Fibroblast of skin of abdomen (primary cell): ENCODE data around the gene NRXN3.

Experiments
- DNase-seq: peaks from one replicate; pipeline ENCODE4 v3.0.0-alpha.2; 2013

NRXN3 gene

DNA sequence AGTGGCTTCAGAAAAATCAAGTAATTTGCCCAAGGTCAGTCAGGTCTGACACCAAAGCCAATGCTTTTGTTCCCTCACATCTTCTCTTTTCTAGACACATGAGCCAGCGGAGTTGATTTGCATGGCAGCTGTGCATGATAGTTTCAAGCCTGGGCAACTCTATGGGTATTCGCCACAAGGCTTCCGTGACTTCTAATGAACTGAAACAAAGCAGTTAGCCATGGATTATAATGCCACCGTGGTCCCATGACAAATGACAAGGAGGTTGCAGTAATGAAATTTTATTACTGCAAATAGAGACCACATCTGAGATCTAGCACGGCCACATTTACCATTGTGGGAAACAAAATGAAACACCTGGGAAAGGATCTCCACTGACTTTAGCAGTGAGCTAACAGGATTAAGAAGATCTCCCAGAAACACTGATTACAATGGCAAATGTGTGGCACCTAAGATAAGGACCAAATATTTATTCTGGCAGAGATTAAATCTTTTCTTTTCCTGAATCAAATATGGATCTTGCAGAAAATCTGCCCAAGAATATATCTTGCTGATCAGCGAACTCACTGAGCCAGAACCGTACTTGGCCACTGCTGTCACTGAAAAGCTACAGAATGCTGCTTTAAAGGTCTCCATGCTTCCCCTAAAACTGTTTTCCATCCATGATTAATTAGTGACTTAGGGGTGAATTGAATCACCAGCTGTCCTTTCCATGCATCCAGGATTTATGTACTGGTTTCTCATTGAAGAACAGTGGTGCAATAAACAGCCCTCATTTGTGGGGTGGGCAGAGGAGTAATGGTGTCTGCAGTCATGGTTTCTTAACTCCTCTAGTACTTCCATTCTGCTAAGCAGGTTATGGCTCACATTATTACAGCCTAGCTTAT, 1490.1 kb downstream of the NRXN3 start:
- DNase-seq: no peak

DNA sequence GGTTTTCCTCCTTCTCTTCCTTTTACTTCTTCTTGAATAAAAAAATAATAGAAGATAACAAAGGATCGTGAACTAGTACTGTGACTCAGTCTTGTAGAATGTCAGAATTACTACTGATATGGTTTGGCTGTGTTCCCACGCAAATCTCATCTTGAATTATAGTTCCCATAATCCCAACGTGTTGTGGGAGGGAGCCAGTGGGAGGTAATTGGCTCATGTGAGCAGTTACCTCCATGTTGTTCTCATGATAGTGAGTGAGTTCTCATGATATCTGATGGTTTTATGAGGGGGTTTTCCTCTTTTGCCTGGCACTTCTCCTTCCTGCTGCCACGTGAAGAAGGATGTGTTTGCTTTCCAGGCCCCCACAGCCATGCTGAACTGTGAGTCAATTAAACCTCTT, 1491.6 kb downstream of the NRXN3 start:
- peak; percentile 14 for DNase-seq

DNA sequence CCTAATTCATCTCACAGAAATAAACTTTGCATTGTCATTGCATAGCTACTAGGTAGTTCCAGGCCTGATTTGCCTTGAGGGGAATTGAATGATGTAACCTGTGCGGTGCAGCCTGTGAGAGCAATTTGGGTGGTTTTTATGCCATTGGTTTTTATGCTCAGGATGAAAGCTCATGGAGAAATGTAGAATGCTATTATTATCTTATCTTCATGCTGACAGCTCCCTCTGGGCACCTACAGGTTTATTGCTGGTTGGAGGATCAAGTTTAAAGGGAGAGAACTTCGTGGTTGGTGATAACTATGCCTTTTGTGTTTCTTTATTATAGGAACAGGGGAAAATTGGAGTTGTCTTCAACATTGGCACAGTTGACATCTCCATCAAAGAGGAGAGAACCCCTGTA, 1493.3 kb downstream of the NRXN3 start:
- DNase-seq: no peak

DNA sequence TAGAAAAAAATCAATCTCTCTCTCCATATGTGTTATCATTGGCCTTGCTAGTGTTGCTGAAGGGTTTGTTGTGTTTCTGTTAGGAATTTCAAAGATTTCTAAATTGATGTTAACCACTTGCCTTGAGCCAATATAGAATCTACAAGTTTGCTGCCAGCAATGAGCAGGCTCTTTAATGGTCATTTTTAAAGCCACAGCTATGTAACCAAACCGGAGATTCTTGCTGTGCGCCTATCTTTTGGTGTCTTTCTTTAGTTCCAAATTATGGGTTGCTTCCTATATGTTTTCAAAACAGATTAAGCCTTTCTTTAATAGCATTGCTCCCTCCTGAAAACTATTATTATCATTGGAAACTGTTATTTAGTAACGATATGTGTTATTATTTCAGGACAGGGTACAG, 1495.4 kb downstream of the NRXN3 start:
- DNase-seq: no peak

DNA sequence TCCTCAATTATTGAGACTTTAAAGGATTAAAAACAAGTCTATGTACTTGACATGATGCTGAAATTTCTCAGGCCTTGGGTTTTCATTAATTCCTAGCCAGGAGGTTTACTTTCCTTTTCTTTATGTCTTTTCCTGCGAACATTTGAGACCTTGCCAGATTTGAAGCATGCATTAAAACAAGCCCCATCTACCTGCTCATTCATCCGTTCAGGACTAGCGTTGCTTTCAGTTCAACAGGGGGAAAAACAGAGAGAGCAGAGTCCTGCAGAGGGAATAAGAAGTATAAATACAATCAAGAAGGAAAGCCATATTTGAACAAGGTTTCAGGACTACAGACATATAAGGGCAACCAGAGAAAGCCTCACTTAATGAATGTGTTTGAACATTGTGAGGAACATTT, 1498.8 kb downstream of the NRXN3 start:
- no peak for DNase-seq

DNA sequence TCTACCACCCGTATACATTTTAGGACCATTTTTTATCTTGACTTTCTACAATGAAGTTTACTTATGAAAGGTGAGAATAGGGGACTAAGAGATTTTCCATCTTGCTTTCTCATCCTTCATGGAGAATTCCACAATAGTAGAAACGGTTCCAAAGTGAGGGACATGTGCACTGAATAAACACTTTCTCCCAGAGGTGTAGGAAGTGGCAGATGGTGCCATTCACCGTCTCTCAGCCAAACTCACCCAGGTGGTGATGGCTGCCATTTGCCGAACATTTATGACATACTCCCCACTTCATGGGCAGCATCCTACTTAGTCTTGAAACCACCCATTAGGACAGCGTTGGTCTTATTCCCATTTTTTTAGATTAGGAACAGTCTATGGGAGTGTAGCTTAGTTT, 1500.6 kb downstream of the NRXN3 start:
- DNase-seq: no peak

DNA sequence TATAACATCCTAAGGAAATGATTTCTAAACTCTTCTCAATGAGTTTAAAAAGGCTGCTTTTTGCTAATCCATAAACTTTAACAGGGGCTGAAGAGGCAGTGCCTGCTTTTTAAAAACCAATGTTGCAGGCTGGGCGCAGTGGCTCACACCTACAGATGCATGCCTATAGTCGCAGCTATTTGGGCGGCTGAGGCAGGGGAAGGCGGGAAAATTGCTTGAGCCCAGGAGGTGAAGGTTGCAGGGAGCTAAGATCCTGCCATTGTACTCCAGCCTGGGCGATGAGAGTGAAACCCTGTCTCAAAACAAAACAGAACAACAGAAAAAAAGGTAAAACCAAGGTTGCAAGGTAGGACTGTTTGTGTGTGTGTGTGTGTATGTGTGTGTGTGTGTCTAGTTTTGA, 1509.9 kb downstream of the NRXN3 start:
- DNase-seq: no peak

DNA sequence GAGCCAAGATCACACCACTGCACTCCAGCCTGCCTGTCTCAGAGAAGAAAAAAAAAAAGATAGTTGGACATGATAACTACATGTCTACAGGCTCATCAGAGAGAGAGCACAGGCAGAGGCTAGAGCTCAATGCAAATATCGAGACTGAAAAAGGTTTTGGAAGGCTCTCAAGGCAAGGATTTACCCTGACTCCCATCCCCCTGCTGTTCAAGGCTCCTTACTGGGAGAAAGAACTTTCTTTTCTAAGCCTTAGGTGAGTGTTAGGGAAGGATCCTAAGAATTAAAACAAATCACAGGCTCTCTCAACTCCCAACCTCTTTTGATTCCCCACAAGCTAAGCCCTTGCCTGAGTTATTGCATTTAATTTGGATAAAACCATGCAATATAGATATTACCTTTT, 1516.0 kb downstream of the NRXN3 start:
- DNase-seq: no peak

DNA sequence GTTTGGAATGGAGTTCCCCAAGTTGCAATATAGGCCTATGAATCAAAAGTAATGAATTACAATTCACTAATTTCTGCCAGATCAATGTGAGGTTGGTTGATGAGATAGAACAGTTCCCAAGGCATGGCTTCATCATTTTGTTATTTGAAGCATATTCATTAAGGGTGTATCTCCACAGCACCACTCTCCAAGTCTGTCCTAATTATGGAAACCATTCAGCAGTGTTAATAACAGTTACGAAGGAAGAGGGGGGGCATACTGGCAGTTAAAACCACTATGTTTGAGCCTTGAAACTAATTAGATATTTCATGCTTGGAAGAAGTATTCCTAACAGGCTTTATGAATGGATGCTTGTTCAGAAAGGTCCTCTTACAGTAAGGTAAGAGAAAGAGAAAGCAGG, 1520.8 kb downstream of the NRXN3 start:
- DNase-seq: no peak

DNA sequence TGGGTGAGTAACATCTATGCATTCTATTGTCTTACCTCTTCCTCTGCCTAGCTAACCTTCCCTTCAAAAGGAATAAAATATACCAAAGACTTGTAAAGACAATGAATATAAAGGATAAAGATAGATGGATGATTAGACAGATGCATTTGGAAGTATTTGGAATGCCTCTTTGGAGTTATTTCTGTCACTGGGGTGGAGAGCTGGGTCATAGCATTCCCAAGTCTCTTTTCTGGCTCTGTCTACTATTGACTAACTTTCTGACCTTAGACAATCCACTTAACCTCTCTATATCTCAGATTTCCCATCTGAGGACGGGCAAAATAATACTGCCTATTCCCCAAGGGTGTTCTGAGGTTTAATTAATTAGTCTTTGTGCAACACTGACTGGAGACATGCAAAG, 1523.8 kb downstream of the NRXN3 start:
- no peak for DNase-seq

DNA sequence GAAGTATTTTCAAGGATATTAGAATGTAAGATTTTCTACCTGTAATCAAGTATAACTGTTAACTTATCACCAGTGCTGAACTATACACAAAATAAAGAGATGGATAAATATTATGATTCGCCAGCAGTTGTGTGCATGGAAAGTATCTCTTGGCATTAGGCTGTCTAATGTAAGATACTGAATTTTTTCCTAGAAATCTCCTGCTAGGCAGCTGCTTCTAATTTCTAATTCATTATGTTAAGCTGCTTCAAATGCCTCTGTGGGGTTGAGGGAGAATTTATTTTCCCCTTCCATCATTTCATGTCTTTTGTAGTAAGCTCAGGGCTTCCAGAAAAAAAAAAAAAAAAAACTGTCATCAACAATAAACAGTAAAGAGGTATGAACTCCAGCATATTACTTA, 1525.1 kb downstream of the NRXN3 start:
- no peak for DNase-seq

DNA sequence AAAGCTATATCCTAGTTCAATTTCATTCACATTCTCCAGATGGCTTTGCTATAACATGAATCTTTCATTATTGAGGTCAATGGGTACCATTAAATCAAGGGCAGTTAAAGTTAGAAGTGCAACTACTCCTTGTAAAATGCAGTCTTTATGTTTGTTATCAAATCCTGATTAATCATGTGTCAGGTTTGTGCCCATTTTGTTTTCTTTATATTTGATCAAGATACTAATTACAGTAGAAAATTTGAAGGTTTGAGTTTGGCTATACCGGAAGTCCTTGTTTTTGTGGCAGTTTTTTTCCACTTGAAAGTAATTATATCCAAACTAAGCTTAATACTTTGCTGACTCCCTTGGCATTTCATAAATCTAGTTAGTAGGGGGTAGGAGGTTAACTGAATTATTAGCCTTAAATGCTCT, 1528.1 kb downstream of the NRXN3 start:
- no peak for DNase-seq

DNA sequence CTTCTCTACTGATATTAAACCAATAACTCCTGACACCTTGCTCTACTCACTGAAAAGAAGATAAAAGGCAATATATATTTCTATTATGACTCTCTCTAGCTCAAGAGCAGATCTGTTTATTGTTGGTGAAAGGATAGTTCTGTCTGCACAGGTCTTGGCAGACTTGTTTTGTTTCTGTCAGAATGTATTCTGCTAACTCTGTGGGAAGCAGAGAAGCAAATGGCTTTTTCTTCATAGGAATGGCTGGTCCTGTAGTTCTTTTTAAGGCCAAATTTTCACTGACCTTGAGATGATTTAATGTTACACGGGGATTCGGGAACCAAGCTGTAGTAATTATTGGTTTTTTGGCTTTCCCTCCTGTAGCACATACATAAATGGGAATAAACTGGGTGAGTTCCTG, 1529.0 kb downstream of the NRXN3 start:
- DNase-seq: no peak

DNA sequence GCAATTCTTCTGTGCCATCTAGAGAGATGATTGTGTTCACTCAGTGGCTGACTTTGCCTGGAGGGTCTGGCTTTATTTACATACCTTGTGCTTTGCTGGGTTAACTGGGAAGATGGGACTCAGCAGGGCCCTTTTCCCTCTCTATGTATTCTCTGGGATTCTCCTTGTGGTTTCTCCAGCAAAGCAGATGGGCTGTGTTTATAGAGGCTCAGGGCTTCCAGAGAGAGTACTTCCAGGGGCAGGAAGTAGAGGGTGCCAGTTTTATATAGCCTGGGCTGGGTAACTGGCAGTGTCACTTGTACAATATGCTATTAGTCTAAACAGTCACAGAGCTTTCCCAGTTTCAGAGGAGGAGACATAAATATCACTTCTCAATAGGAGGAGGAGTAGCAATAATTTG, 1531.2 kb downstream of the NRXN3 start:
- no peak for DNase-seq

DNA sequence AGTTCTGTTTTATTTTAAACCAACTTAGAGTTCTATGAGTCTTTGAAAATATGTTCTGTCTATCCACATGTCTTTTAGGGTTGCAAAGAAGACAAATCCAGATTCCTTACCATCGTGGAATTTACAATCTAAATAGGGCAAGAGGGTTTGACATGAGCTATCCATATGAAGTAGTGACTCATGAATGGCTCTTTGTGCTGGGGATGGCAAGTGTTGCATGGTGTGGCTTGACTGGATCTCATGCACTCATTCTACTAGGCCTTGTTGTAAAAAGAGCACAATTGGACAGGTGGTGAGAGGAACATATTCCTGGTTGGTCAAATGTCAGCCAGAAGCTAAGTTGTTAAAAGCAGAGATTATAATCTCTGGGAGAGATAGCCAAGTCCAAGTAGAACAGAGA, 1532.0 kb downstream of the NRXN3 start:
- DNase-seq: no peak

DNA sequence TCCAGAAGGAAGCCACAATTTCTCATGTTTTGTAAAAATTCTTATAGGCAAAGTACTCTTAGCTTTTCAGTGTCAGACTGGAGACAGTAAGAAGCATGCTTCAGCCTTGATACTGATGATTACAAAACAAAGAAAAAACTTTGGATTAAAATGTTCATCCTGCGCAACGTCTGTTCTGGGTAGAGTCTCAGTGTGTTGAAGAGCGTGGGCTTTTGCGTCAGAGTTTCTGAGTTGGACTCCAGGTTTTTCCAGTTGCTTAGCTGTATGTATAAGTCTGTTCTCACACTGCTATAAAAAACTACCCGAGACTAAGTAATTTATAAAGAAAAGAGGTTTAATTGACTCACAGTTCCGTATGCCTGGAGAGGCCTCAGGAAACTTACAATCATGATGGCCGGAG, 1533.0 kb downstream of the NRXN3 start:
- no peak for DNase-seq

DNA sequence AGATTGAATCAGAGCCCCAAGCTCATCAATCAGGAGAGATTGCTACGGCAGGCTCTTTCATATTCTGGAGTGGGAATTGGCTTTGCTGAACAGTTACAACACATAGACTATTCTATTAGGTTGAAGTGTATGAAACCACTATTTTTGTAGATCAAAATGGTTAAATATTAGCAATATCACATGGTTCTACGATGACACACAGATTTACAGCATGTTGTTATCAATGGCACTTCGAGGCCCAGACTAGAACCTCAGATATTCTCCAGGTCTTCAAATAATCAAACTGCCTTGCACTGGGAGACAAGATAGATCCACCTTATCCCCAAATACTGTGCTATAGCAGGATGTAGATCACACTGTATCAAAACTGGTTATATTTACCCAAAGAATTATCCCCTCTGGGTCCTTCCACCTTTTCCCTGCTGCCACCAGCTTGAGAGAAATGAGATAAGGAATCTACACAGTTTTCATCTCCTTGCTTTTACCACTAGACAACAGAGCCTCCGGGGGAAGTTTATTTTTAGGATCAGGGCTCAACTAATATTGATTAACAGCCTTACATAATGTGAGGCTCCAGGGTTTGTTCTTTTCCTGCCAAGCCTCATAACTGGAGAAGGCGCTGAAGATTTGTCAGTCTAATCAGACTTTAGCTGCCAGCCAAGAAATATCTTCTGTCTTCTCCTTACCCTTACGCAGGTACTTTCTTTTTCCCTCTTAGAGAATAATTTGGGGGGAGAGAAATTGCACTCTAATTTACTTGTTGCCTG, 1534.1 kb downstream of the NRXN3 start:
- DNase-seq: no peak

DNA sequence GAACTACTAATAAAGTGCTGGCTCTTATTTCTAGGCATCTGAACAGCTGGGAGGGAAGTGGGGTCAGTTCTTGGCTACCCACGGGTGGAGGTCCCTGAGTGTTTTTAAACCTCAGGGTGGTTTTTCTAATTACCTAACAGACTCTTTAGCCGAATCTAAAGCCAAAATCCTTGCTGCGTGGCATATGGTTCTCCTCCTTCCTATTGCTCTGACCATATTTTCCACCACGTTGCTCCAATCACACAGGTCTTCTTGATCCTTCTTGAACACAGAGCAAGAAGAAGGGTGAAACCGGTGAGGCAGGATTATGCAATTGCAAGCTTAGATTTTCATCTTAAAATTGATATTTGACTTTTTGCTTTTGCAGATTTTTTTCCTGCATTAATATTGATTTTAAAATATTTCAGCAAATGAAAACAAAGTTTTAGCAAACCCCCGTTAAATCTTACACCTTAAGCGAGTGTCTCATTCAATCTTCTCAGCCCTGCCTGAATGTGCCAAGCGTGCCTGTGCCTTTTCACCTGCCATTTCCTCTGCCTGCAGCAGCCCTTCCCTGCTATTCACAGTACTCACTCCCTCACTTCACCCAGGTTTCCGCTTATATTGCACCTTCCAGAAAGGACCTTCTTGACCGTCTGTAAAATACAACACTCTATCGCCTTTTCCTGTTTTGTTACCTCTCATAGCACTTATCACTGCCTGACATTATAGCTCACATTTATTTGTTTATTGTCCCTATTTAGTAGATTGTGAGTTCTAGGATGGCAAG, 1535.1 kb downstream of the NRXN3 start:
- no peak for DNase-seq

DNA sequence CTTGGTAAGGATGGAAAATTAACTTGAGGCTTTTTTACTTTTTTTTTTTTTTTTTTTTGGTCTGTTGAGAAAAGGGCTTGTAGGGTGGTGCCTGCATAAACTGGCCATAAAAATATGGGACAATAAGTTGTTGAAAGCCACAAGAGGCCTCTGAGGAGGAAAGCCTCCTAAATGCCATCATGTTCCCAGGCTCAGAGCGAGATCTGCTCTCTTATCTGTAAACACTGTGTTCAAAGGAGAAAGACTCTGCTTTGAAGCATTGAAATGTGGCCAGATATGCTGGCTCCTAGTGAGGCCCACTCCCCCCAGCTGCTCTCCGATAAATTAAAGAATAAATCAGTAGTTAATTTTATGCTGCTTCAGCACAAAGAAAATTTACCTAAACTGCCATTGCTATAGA, 1536.2 kb downstream of the NRXN3 start:
- no peak for DNase-seq

DNA sequence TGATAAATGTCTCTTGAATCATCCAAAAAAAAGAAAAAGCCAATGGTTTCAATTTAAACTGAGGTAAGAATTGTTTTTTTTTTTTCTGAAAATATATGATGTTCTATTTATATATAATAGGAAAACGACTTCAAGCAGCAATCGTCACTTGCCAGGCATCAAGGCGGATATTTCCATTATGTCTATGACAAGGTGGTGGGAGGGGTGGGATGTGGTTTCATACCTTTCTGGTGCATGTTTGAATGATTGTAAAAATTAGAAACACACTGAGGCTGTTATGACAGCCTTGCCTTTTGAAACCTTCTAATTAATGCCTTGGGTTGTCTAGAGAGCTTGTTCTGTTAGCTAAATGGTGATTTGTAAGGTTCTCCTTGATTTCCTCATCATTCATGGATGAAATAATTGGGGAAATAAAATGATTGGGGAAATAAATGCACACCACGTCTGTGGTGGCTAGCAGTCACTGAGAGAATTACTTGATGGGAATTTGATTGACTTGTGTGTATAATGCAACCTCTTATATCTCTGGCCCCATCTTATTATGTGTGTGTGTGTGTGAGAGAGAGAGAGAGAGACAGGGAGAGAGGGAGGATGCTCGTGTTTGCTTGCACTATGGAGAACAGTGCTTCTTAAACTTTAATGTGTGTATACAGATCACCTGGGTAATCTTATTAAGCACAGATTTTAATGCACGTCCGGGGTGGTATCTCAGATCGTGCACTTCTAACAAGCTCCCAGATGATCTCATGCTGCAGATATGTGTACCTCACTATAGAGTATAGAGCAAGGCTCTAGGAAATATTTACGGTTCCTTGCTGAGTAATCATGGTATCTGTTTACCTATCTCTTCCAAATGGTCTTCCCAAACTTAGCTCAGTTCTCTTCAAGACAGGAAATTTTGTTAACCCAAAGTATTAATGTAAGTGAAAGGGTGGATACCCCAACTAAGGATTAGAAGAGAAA, 1538.5 kb downstream of the NRXN3 start:
- peak; percentile 21 for DNase-seq

DNA sequence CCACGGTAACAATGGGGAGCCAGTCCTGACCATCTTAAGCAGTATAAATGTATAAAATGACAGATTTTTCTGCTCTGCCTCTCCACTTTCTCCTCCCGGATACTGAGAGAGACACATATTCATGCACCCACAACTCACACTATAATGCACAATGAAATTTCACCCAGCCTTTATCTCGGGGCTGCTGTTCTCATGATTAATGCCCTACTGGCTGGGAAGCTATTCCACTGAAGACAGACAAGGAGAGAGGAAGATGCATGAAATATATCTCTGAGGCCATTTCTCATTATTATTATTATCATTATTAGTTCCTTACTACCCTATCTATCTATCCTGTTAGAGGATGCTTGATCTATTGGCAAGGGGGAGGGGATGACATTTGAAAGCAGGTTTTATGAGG, 1539.4 kb downstream of the NRXN3 start:
- DNase-seq: no peak

DNA sequence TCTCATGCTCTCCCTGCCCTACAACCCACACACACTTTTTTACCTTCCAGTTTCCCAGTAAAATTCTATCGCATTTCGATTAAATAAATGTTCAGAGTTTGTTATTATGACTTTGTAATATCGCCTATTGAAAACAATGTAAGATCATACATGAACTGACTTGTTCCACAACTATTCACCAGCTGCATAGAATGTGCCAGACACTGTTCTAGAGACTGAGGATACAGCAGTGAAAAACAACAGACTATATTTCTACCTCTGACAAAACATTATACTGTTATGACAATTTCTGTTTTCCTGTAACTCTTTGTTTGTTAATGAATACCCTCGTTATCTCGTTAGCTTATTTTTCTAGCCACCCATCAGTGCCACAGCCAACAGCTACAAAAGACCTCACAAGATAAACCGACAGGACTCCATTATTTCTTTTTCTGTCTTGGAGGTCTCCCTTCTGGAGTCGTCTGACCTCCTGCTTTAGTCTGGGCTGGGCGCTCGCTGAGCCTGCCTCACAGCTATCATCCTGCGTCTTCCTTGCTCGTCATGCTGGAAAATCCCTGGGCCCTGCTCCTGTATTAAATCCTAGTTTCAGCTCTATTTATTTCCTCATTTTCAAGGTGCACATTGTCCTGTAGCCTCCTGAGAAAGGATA, 1542.3 kb downstream of the NRXN3 start:
- no peak for DNase-seq
